Lower lobe of right lung (tissue), 2 donors: Measurements from ENCODE around the gene PGPEP1. TPM values are rescaled to one million over a fixed set of nuclear protein-coding genes. Genes with fewer than 3 reads are reported as not detected.

Experiments used
- ATAC-seq, 2 donors: fragments of 200-7000 bp; cut with Tn5 transposase; one replicate each; pipeline ENCODE4 v1.9.1; 2020 to 2022; ENCODE audit warnings: mild to moderate bottlenecking in 2 of 2, moderate library complexity in 2 of 2
- DNase-seq: peaks from one replicate; pipeline ENCODE4 v3.0.0-alpha.2; 2020
- H3K27ac ChIP-seq: fragments of 200-600 bp; one replicate; pipeline ENCODE4 v1.8.0; 2022
- H3K27me3 ChIP-seq: fragments of 200-600 bp; one replicate; pipeline ENCODE4 v1.8.0; 2022; ENCODE audit warnings: low read depth
- H3K36me3 ChIP-seq: fragments of 200-600 bp; one replicate; pipeline ENCODE4 v1.8.0; 2022; ENCODE audit warnings: mild to moderate bottlenecking
- H3K4me1 ChIP-seq: fragments of 200-600 bp; one replicate; pipeline ENCODE4 v1.8.0; 2022
- H3K4me3 ChIP-seq: fragments of 200-600 bp; one replicate; pipeline ENCODE4 v1.8.0; 2022; ENCODE audit warnings: mild to moderate bottlenecking
- H3K9me3 ChIP-seq: fragments of 200-600 bp; one replicate; pipeline ENCODE4 v1.8.0; 2022
- intact Hi-C: fragments of 100-400 bp; cut with DNase I; formaldehyde crosslinking; loops from one replicate; pipeline ENCODE4 v1.11.0; 2022
- total RNA-seq: library from RNA; stranded (reverse); fragmentation: NEBNext Ultra II Directional; extraction: Animal tissue kit (Norgen Biotek cat#: 25700); gene quantifications from one replicate; pipeline ENCODE4 v1.2.1, GENCODE V29; 2021
- TF ChIP-seq, protein P1 (sequence below): fragments of 200-600 bp; IDR thresholded peaks from one replicate; pipeline ENCODE4 v1.8.0; 2022; ENCODE audit warnings: antibody characterized with exemption, mild to moderate bottlenecking
- donor health status: DM: no; HTN: yes; CAD: no; lungs with severe emphysema.

Gene PGPEP1
- total RNA-seq, 1 donor from 2014 or later: 40.9 TPM

DNA sequence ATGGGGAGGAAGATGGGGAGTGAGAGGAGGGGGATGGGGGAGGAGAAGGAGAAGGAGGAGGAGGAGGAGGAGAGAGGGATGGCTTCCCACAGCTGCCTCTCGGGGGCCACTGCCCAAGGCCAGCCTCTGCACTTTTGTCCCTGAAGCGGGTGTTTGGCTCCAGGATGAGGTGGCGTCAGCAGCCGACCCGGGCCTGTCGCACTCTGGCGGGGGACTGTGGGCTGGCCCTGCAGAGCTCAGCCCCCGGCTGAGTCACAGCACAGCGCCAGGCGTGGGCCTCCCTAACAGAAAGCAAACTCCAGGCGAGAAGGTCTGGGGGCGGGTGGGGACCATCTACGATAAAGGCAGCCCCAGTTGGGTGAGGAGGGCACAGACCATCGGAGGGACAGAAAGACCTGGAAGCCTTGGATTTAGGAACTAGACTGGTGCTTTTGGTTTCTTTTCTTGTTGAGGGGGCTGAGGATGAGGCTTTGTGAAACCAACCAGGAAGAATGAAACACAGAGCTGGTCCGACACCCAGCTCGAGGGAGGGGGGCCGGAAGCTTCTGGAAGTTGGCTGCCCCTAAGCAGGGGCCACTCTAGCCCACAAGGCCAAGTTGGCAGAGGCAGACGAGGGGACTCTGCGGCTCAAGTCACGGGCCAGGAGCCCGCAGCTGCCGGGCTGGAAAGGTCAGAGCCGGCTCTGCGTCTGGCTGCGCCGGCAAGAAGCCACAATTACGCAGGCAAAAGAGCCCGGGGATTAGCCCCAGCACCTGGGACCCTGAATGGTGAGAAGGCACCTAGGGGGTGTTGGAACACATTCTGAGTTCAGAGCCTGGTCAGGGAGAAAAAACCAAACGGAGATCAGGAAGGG, 35.7 kb upstream of the PGPEP1 start:
- Histone ChIP-seq H3K27me3 (no peaks in the 10 kb centered on the region), H3K36me3 (peaks cover 33% of the 10 kb centered on the region), H3K4me1 (peaks cover 64% of the 10 kb centered on the region), H3K4me3 (peak overlapping the region; percentile 54), H3K9me3 (no peaks in the 10 kb centered on the region), H3K27ac (peak overlapping the region; percentile 97)
- TF ChIP-seq, protein P1, sequence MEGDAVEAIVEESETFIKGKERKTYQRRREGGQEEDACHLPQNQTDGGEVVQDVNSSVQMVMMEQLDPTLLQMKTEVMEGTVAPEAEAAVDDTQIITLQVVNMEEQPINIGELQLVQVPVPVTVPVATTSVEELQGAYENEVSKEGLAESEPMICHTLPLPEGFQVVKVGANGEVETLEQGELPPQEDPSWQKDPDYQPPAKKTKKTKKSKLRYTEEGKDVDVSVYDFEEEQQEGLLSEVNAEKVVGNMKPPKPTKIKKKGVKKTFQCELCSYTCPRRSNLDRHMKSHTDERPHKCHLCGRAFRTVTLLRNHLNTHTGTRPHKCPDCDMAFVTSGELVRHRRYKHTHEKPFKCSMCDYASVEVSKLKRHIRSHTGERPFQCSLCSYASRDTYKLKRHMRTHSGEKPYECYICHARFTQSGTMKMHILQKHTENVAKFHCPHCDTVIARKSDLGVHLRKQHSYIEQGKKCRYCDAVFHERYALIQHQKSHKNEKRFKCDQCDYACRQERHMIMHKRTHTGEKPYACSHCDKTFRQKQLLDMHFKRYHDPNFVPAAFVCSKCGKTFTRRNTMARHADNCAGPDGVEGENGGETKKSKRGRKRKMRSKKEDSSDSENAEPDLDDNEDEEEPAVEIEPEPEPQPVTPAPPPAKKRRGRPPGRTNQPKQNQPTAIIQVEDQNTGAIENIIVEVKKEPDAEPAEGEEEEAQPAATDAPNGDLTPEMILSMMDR: peak; percentile 10
- intact Hi-C loops: no loop called here
- peak; percentile 89 to 92 for ATAC-seq
- DNase-seq: peak; percentile 85

DNA sequence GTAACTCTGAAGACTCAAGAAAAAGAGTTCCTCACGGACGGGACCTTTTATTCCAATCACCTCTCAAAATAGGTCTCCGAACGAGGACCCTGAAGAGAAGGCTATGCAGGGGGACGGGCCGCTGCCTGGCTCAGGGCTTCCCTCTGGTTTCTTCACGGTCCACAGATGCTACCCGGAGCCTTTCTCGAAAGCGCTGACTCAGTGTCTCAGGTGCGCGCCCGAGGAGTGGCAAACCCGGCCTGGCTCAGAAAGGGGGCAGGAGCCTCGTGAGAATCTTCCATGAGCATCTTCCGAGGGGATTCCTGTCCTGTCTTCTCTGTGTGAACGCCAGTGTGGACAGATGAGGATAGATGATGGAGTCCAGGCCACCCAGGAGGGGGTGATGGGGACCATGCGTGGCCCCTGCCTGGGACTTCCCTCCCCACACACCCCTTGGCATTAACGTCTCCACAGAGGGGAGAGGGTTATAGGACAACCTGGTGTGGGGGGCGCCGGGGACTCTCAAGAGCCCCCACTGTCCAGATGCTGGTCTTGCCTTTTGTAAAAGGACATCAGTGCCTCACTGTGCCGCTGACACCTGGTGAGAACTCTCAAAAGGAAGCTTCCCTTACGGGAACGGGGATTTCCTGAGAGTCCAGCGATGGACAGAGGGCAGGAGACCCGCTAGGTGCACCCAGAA, 34.0 kb upstream of the PGPEP1 start:
- H3K9me3 ChIP-seq: no peaks in the 10 kb centered on the region
- no peaks in the 10 kb centered on the region for H3K27me3 ChIP-seq
- no peak for ATAC-seq
- TF ChIP-seq, protein P1: no peak
- H3K4me1 ChIP-seq: peaks cover 56% of the 10 kb centered on the region
- peaks cover 40% of the 10 kb centered on the region for H3K36me3 ChIP-seq
- H3K4me3 ChIP-seq: no peak overlapping the region
- no peak for DNase-seq
- intact Hi-C loops: no loop called here
- peak overlapping the region; percentile 97 for H3K27ac ChIP-seq

DNA sequence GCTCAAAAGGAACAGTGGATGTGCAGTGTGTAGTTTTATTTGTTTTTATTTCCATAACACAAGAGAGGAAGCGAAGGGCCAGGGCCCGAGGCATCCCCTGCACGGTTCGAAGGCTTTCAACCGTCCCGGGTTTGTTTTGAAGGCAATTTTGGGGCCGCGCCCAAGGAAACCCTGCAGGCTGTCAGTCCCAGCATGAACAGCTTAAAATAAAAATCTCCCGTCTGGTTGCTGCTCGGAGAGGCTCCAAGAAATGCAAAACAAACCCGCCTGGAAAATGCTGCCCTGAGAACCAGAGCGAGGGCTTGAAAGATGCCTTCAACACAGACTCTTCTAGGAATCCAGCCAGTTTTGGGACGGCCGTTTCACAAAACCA, 33.5 kb upstream of the PGPEP1 start:
- Histone ChIP-seq H3K36me3 (peaks cover 45% of the 10 kb centered on the region), H3K27ac (peak overlapping the region; percentile 97), H3K4me3 (no peak overlapping the region), H3K9me3 (no peaks in the 10 kb centered on the region), H3K4me1 (peaks cover 51% of the 10 kb centered on the region), H3K27me3 (no peaks in the 10 kb centered on the region)
- ATAC-seq: no peak
- intact Hi-C loops: no loop called here
- DNase-seq: no peak
- TF ChIP-seq, protein P1: no peak

DNA sequence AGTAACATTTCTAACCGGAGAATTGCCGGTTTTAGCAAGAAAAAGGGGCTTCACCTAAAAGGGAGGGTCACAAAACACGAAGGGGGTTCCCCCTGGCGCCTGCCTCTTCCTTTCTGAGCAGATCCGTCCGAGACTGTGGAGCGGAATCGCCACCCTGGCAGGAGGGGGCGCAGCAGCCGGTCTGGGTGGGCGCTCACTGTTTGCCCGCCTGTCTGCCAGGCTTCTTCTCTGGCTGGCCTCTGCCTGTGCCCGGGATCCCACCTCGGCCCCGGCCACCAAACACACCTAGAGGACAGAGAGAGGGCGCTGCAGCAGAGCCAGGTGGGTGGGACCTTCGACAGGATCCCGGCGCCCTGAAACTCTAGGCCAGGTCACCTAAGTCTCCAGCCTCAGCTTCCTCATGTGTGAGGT, 33.1 kb upstream of the PGPEP1 start:
- intact Hi-C loops: no loop called here
- H3K9me3 ChIP-seq: no peaks in the 10 kb centered on the region
- no peaks in the 10 kb centered on the region for H3K27me3 ChIP-seq
- no peak for DNase-seq
- ATAC-seq: no peak
- peaks cover 49% of the 10 kb centered on the region for H3K4me1 ChIP-seq
- TF ChIP-seq, protein P1: peak; percentile 10
- H3K36me3 ChIP-seq: peaks cover 49% of the 10 kb centered on the region
- peak overlapping the region; percentile 97 for H3K27ac ChIP-seq
- H3K4me3 ChIP-seq: no peak overlapping the region

DNA sequence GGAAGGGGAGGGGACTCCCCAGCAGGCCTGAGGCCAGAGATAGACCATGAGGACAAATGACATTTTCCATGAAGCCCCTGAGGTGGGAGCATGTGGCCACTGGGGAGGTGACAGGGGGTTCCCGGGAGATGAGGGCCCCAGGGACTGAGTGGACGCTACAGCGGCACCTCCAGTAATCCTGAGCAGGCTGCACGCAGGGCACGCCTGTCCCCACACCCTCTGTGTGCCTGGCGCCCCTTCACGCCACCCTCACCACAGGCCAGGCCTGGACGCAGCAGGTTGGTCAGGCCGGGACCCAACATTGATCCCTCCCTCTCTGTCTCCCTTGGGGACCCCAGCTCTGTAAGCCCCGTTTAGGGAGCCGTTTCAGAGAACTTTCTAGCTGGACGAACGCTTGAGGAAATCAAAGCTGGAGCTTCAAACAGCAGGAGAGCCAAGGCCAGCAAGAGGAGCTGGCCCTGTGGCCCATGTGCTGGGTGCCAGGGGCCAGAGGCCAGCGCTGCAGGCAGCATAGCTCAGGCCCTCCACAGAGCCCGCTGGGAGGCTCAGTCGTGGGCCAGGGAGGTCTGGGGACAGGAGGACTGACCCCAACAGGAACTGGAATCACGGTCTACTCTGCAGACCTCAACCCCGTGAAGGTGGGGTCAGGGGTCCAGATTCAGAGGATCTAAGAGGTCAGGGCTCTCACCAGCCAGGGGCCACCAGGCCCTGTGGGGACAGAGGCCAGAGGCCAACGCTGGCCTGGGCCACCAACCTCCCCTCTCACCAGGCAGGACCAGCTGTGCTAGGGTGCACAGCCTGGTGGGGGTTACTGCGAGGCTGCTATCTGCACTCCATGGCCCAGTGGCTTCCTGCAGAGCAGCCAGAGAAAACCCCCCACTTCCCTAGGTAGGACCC, 32.1 kb upstream of the PGPEP1 start:
- Histone ChIP-seq H3K27ac (peak overlapping the region; percentile 4), H3K9me3 (no peaks in the 10 kb centered on the region), H3K4me3 (no peak overlapping the region), H3K36me3 (peaks cover 53% of the 10 kb centered on the region), H3K27me3 (no peaks in the 10 kb centered on the region), H3K4me1 (peaks cover 40% of the 10 kb centered on the region)
- intact Hi-C loops: no loop called here
- DNase-seq (no peak), ATAC-seq (no peak)
- TF ChIP-seq, protein P1: no peak
